Neural cell (in vitro differentiated cells): ENCODE results near the gene CHST2. TPM values are rescaled to one million over a fixed set of nuclear protein-coding genes. Genes with fewer than 3 reads are reported as not detected.

Source experiments
- H2AFZ ChIP-seq: fragments of 200-600, 300-800 bp; sonication (generic), shearing (Covaris generic); 2 replicates; pipeline ENCODE4 v1.6.0; 2014; ENCODE audit warnings: low read depth, mild to moderate bottlenecking, antibody characterized with exemption, low read length, moderate library complexity
- H3F3A ChIP-seq: fragments of 200-600 bp; shearing (Covaris generic); 2 replicates; pipeline ENCODE4 v1.6.1; 2016; ENCODE audit warnings: mild to moderate bottlenecking, moderate library complexity, mixed read lengths, antibody characterized with exemption, low read length; ENCODE audit not compliant: insufficient read depth, poor library complexity, severe bottlenecking
- H3K27ac ChIP-seq: fragments of 200-600, 300-800 bp; sonication (generic), shearing (Covaris generic); 2 replicates; pipeline ENCODE4 v1.5.1; 2014; ENCODE audit warnings: mild to moderate bottlenecking, low read length, moderate library complexity
- H3K27me3 ChIP-seq: fragments of 300-800, 200-600 bp; sonication (generic), shearing (Covaris generic); 2 replicates; pipeline ENCODE4 v1.6.0; 2014; ENCODE audit warnings: mild to moderate bottlenecking, low read depth, low read length, moderate library complexity; ENCODE audit not compliant: insufficient read depth
- H3K36me3 ChIP-seq: fragments of 300-800, 200-600 bp; sonication (generic), shearing (Covaris generic); 2 replicates; pipeline ENCODE4 v1.5.1; 2014; ENCODE audit warnings: mild to moderate bottlenecking, antibody characterized with exemption, low read length, moderate library complexity; ENCODE audit not compliant: insufficient read depth
- H3K4me2 ChIP-seq: fragments of 300-800, 200-600 bp; sonication (generic), shearing (Covaris generic); 2 replicates; pipeline ENCODE4 v1.6.0; 2014; ENCODE audit warnings: mild to moderate bottlenecking, low read length
- H3K4me3 ChIP-seq: fragments of 300-800, 200-600 bp; sonication (generic), shearing (Covaris generic); 2 replicates; pipeline ENCODE4 v1.5.1; 2014; ENCODE audit warnings: mild to moderate bottlenecking, low read length, moderate library complexity
- H3K79me2 ChIP-seq: fragments of 200-600 bp; shearing (Covaris generic); replicated peaks from 2 replicates; pipeline ENCODE4 v1.6.0; 2014; ENCODE audit warnings: mild to moderate bottlenecking, low read length, moderate library complexity; ENCODE audit not compliant: insufficient read depth
- H3K9ac ChIP-seq: fragments of 300-800, 200-600 bp; sonication (generic), shearing (Covaris generic); 2 replicates; pipeline ENCODE4 v1.6.1; 2016; ENCODE audit warnings: mild to moderate bottlenecking, low read length, mixed read lengths
- H3K9me2 ChIP-seq: fragments of 200-600 bp; shearing (Covaris generic); 2 replicates; pipeline ENCODE4 v1.6.1; 2016; ENCODE audit warnings: mild to moderate bottlenecking, low read length, mixed read lengths; ENCODE audit not compliant: insufficient read depth
- H3K9me3 ChIP-seq: fragments of 200-600, 300-800 bp; sonication (generic), shearing (Covaris generic); 2 replicates; pipeline ENCODE4 v1.6.1; 2016; ENCODE audit warnings: mild to moderate bottlenecking, mixed run types, low read length, moderate library complexity, mixed read lengths
- H4K20me1 ChIP-seq: fragments of 200-600 bp; shearing (Covaris generic); 2 replicates; pipeline ENCODE4 v1.6.1; 2016; ENCODE audit warnings: mild to moderate bottlenecking, mixed run types; ENCODE audit not compliant: insufficient read depth
- CTCF ChIP-seq: fragments of 450-650 bp; IDR thresholded peaks from 2 replicates; pipeline ENCODE4 v1.5.1; 2014; ENCODE audit warnings: antibody characterized with exemption, mild to moderate bottlenecking, moderate library complexity; ENCODE audit not compliant: poor library complexity, severe bottlenecking
- EP300 ChIP-seq: fragments of 450-650 bp; conservative IDR thresholded peaks from 2 replicates; pipeline ENCODE4 v1.6.1; 2014; ENCODE audit warnings: antibody characterized with exemption, mild to moderate bottlenecking, moderate library complexity; ENCODE audit not compliant: poor library complexity, severe bottlenecking
- EZH2 ChIP-seq: fragments of 200-600, 300-800 bp; shearing (Covaris generic), sonication (generic); IDR thresholded peaks from 2 replicates; pipeline ENCODE4 v1.6.1; 2014; ENCODE audit warnings: antibody characterized with exemption, low read length, borderline replicate concordance, mild to moderate bottlenecking; ENCODE audit not compliant: insufficient read depth, poor library complexity, severe bottlenecking
- MXI1 ChIP-seq: fragments of 450-650 bp; conservative IDR thresholded peaks from 2 replicates; pipeline ENCODE4 v1.6.1; 2014; ENCODE audit warnings: antibody characterized with exemption, mild to moderate bottlenecking; ENCODE audit not compliant: poor library complexity, severe bottlenecking
- POLR2AphosphoS5 ChIP-seq: IDR thresholded peaks from 2 replicates; pipeline ENCODE4 v1.6.1; 2012
- RAD21 ChIP-seq: fragments of 450-650 bp; conservative IDR thresholded peaks from 2 replicates; pipeline ENCODE4 v1.6.1; 2014; ENCODE audit warnings: antibody characterized with exemption, mild to moderate bottlenecking, moderate library complexity
- SMC3 ChIP-seq: fragments of 450-650 bp; conservative IDR thresholded peaks from 2 replicates; pipeline ENCODE4 v1.6.1; 2014; ENCODE audit warnings: antibody characterized with exemption, mild to moderate bottlenecking, moderate library complexity; ENCODE audit not compliant: poor library complexity
- TAF1 ChIP-seq: IDR thresholded peaks from 2 replicates; pipeline ENCODE4 v1.6.1; 2012; ENCODE audit warnings: low read depth
- polyA plus RNA-seq: library from polyadenylated mRNA; depleted of rRNA; stranded (reverse); fragments of >200 nt; gene quantifications from 2 replicates; pipeline ENCODE4 v1.2.3, GENCODE V29; 2014
- TF ChIP-seq, protein P1 (sequence below): IDR thresholded peaks from 2 replicates; pipeline ENCODE4 v1.6.1; 2012; ENCODE audit warnings: borderline replicate concordance

CHST2 gene
- polyA plus RNA-seq, 1 donor from 2014 or later, result 5.0 TPM

DNA sequence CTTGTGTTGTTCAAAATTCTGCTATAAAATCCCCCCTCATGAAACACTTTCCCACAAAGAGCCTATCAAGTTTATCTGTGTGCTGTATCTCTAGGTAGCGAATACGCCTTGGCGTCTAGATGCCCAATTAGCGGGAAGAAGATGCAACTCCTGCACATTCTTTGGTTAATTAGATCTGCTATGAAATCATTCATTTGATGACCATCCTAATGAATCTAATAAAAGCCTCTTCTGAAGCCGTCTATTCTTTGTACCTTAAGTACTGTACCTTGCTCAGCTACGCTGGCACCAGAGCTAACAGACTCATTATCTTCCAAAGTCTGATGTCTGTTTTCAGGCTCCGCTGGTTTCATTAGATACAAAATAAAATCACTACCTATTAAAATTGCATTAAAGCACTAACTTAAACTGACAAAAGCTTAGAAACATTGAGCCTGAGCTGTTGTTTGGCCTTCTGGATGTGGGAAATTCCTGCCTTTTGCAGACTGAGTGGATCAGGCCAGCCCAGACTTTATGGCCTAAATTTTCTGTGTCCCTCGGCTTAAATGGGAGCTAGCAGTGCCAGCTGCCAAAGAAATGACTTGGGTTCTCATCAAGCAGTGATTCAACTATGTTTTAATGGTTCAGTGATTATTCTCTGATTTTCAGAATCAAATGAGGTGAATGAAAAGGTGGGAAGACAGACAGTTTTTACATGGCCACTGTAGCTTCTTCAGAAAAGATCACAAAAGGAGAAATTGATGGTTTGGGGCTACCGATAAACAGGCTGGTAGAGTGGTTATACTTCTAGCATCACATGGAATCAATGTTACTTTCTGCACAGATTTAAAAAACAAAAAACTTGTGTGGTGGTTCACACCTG lies 28.4 kb upstream of the CHST2 start:
- TF ChIP-seq EZH2 (no peak), POLR2AphosphoS5 (no peak), CTCF (no peak), TAF1 (no peak), SMC3 (no peak), RAD21 (no peak), EP300 (no peak), MXI1 (no peak)
- TF ChIP-seq, protein P1, sequence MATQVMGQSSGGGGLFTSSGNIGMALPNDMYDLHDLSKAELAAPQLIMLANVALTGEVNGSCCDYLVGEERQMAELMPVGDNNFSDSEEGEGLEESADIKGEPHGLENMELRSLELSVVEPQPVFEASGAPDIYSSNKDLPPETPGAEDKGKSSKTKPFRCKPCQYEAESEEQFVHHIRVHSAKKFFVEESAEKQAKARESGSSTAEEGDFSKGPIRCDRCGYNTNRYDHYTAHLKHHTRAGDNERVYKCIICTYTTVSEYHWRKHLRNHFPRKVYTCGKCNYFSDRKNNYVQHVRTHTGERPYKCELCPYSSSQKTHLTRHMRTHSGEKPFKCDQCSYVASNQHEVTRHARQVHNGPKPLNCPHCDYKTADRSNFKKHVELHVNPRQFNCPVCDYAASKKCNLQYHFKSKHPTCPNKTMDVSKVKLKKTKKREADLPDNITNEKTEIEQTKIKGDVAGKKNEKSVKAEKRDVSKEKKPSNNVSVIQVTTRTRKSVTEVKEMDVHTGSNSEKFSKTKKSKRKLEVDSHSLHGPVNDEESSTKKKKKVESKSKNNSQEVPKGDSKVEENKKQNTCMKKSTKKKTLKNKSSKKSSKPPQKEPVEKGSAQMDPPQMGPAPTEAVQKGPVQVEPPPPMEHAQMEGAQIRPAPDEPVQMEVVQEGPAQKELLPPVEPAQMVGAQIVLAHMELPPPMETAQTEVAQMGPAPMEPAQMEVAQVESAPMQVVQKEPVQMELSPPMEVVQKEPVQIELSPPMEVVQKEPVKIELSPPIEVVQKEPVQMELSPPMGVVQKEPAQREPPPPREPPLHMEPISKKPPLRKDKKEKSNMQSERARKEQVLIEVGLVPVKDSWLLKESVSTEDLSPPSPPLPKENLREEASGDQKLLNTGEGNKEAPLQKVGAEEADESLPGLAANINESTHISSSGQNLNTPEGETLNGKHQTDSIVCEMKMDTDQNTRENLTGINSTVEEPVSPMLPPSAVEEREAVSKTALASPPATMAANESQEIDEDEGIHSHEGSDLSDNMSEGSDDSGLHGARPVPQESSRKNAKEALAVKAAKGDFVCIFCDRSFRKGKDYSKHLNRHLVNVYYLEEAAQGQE, result no peak
- H3K27ac ChIP-seq, result no peak overlapping the region
- H3K9ac ChIP-seq, result no peak overlapping the region
- no peaks in the 10 kb centered on the region for H3K9me3 ChIP-seq
- H3F3A ChIP-seq, result no peaks in the 10 kb centered on the region
- H3K27me3 ChIP-seq, result no peaks in the 10 kb centered on the region
- H3K4me2 ChIP-seq, result no peak overlapping the region
- H2AFZ ChIP-seq, result no peak overlapping the region
- no peak overlapping the region for H3K4me3 ChIP-seq
- no peaks in the 10 kb centered on the region for H3K36me3 ChIP-seq
- no peaks in the 10 kb centered on the region for H3K79me2 ChIP-seq
- H3K9me2 ChIP-seq, result no peaks in the 10 kb centered on the region
- no peaks in the 10 kb centered on the region for H4K20me1 ChIP-seq

DNA sequence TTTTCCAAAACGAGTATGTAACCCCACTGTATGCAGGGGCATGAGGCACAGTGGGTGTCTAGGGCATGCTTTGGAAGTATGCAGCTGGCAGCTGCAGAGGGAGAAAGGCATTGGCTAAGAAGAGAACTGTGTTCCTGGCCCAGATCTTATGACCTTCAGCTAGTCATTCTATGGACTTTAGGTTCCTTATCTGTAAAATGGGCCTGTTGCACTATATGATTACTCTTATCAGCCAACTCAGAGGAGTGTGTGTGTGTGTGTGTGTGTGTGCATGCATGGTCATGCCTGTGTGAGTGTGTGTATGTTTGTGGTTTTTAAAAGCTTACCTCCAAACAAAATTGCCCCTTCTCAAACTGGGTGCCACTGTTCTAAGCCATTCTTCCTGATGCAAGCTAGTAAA lies 27.4 kb upstream of the CHST2 start:
- no peak overlapping the region for H3K27ac ChIP-seq
- H3F3A ChIP-seq, result no peaks in the 10 kb centered on the region
- no peaks in the 10 kb centered on the region for H3K9me2 ChIP-seq
- TF ChIP-seq TAF1 (no peak), EZH2 (no peak), RAD21 (no peak), SMC3 (no peak), CTCF (no peak), POLR2AphosphoS5 (no peak), MXI1 (no peak), EP300 (no peak)
- TF ChIP-seq, protein P1, result no peak
- H2AFZ ChIP-seq, result no peak overlapping the region
- H4K20me1 ChIP-seq, result no peaks in the 10 kb centered on the region
- no peak overlapping the region for H3K9ac ChIP-seq
- H3K27me3 ChIP-seq, result no peaks in the 10 kb centered on the region
- H3K9me3 ChIP-seq, result no peaks in the 10 kb centered on the region
- H3K4me3 ChIP-seq, result no peak overlapping the region
- no peaks in the 10 kb centered on the region for H3K36me3 ChIP-seq
- no peak overlapping the region for H3K4me2 ChIP-seq
- no peaks in the 10 kb centered on the region for H3K79me2 ChIP-seq
